Suprapubic skin (tissue), 4 donors: ENCODE data around the gene IQCE. TPM values are rescaled to one million over a fixed set of nuclear protein-coding genes. Genes with fewer than 3 reads are reported as not detected.

Experiments used
- DNase-seq, 2 donors: peaks; one replicate each; pipeline ENCODE4 v3.0.0-alpha.2; 2019; ENCODE audit warnings: low spot score in 2 of 2
- H3K27ac ChIP-seq: fragments of 200-600 bp; sonication (generic); one replicate; pipeline ENCODE4 v1.5.1; 2019
- H3K27me3 ChIP-seq: fragments of 200-600 bp; sonication (generic); one replicate; pipeline ENCODE4 v1.5.1; 2019
- H3K36me3 ChIP-seq: fragments of 200-600 bp; sonication (generic); one replicate; pipeline ENCODE4 v1.5.1; 2019
- H3K4me1 ChIP-seq: fragments of 200-600 bp; sonication (generic); one replicate; pipeline ENCODE4 v1.5.1; 2019
- H3K4me3 ChIP-seq: fragments of 200-600 bp; sonication (generic); one replicate; pipeline ENCODE4 v1.5.1; 2019; ENCODE audit warnings: mild to moderate bottlenecking
- H3K9me3 ChIP-seq: fragments of 200-600 bp; sonication (generic); one replicate; pipeline ENCODE4 v1.5.1; 2019
- CTCF ChIP-seq, 2 donors: fragments of 200-600 bp in 1 of 2; fragments of 450-650 bp in 1 of 2; sonication (generic) in 1 of 2; IDR thresholded peaks; one replicate each; pipeline ENCODE4 v1.5.1; 2016 to 2019; ENCODE audit warnings: antibody characterized with exemption in 2 of 2, mild to moderate bottlenecking in 1 of 2, moderate library complexity in 1 of 2
- EP300 ChIP-seq: sonication (generic); formaldehyde crosslinking; IDR thresholded peaks from one replicate; pipeline ENCODE4 v1.6.1; 2017; ENCODE audit warnings: antibody characterized with exemption
- POLR2A ChIP-seq, 2 donors: fragments of 450-650 bp; IDR thresholded peaks; one replicate each; pipeline ENCODE4 v1.6.1; 2017; ENCODE audit warnings: antibody characterized with exemption in 2 of 2, mild to moderate bottlenecking in 2 of 2, moderate library complexity in 2 of 2
- POLR2AphosphoS5 ChIP-seq, 3 donors: sonication (generic); formaldehyde crosslinking; IDR thresholded peaks; one replicate each; pipeline ENCODE4 v1.6.1; 2017; ENCODE audit warnings: antibody characterized with exemption in 3 of 3
- WGBS: methylation state at CpG from one replicate; pipeline ENCODE4 v1.1.5; 2018; 5-methylcytosine and 5-hydroxymethylcytosine counted together
- total RNA-seq, 4 donors: library from RNA; depleted of rRNA; stranded (reverse); fragments of >200 nt; gene quantifications; one replicate each; pipeline ENCODE4 v1.1.0, GENCODE V29; 2016

The IQCE gene
- total RNA-seq, 4 donors from 2014 or later, result 10.1 to 18.8 (median 15.7) TPM

- TF ChIP-seq POLR2A (IDR thresholded peaks at IDR 0.05) (no peak), EP300 (no peak), POLR2AphosphoS5 (IDR thresholded peaks at IDR 0.05) (no peak), CTCF (IDR thresholded peaks at IDR 0.05) (no peak)
- peak in 1 of 2 donors; percentile 56 for DNase-seq
- Histone ChIP-seq H3K27ac (no peak overlapping the region), H3K4me3 (no peak overlapping the region), H3K36me3 (peaks cover 80% of the 10 kb centered on the region), H3K9me3 (no peaks in the 10 kb centered on the region), H3K27me3 (no peaks in the 10 kb centered on the region), H3K4me1 (no peaks in the 10 kb centered on the region)
- 94% methylated on average over 18 of the region's 20 CpGs for WGBS
Observed at GRCh38 chr7:2545746-2546425, 12.9 kb upstream of the IQCE start.

GRCh38 chr7:2546776-2547586 is 11.8 kb upstream of the IQCE start:
- Histone ChIP-seq H3K27me3 (no peaks in the 10 kb centered on the region), H3K9me3 (no peaks in the 10 kb centered on the region), H3K4me1 (no peaks in the 10 kb centered on the region), H3K27ac (no peak overlapping the region), H3K36me3 (peaks cover 69% of the 10 kb centered on the region), H3K4me3 (no peak overlapping the region)
- TF ChIP-seq CTCF (IDR thresholded peaks at IDR 0.05) (no peak), POLR2AphosphoS5 (IDR thresholded peaks at IDR 0.05) (no peak), POLR2A (IDR thresholded peaks at IDR 0.05) (no peak), EP300 (no peak)
- peak in 1 of 2 donors; percentile 54 for DNase-seq
- 86% methylated on average over 31 of the region's 31 CpGs for WGBS

GRCh38 chr7:2551418-2551817 is 7.4 kb upstream of the IQCE start:
- Histone ChIP-seq H3K36me3 (peaks cover 29% of the 10 kb centered on the region), H3K4me3 (no peak overlapping the region), H3K27ac (no peak overlapping the region), H3K27me3 (no peaks in the 10 kb centered on the region), H3K4me1 (peaks cover 33% of the 10 kb centered on the region), H3K9me3 (no peaks in the 10 kb centered on the region)
- DNase-seq, result peak in 1 of 2 donors; percentile 13
- 94% methylated on average over 8 of the region's 8 CpGs for WGBS
- no peak for TF ChIP-seq EP300
- TF ChIP-seq POLR2A (IDR thresholded peaks at IDR 0.05), result no peak
- TF ChIP-seq POLR2AphosphoS5 (IDR thresholded peaks at IDR 0.05), result no peak
- TF ChIP-seq CTCF (IDR thresholded peaks at IDR 0.05), result no peak

- TF ChIP-seq POLR2AphosphoS5 (IDR thresholded peaks at IDR 0.05) (no peak), EP300 (no peak), CTCF (IDR thresholded peaks at IDR 0.05) (no peak), POLR2A (IDR thresholded peaks at IDR 0.05) (no peak)
- Histone ChIP-seq H3K36me3 (peaks cover 14% of the 10 kb centered on the region), H3K4me3 (no peak overlapping the region), H3K9me3 (no peaks in the 10 kb centered on the region), H3K27ac (no peak overlapping the region), H3K4me1 (peaks cover 35% of the 10 kb centered on the region), H3K27me3 (no peaks in the 10 kb centered on the region)
- DNase-seq, result no peak
- 94% methylated on average over 10 of the region's 10 CpGs for WGBS
Observed at GRCh38 chr7:2553108-2553507, 5.7 kb upstream of the IQCE start.
